Lung (tissue), 12 donors: ENCODE measurements around the gene CEP128. TPM values are rescaled to one million over a fixed set of nuclear protein-coding genes. Genes with fewer than 3 reads are reported as not detected.

Experiments
- ATAC-seq: fragments of 200-7000 bp; cut with Tn5 transposase; one replicate; pipeline ENCODE4 v1.9.1; 2020; ENCODE audit warnings: moderate number of reproducible peaks; ENCODE audit not compliant: insufficient read depth, low FRiP score
- DNase-seq, 3 donors: peaks; one replicate each; pipeline ENCODE4 v3.0.0-alpha.2; 2013 to 2017
- H3K27ac ChIP-seq, 2 donors: one replicate each; pipeline ENCODE4 v1.5.1; 2013; ENCODE audit warnings: mild to moderate bottlenecking in 2 of 2, moderate library complexity in 2 of 2, control low read depth in 1 of 2, inconsistent platforms in 1 of 2, low read depth in 1 of 2, low read length in 1 of 2
- H3K27me3 ChIP-seq, 3 donors: one replicate each; pipeline ENCODE4 v1.5.1; 2013; ENCODE audit warnings: low read length in 2 of 3; ENCODE audit not compliant: control insufficient read depth in 3 of 3, insufficient read depth in 3 of 3
- H3K36me3 ChIP-seq, 4 donors: one replicate each; pipeline ENCODE4 v1.5.1; 2013; ENCODE audit warnings: low read length in 4 of 4, mild to moderate bottlenecking in 1 of 4, moderate library complexity in 1 of 4; ENCODE audit not compliant: control insufficient read depth in 4 of 4, insufficient read depth in 4 of 4
- H3K4me1 ChIP-seq, 5 donors: one replicate each; pipeline ENCODE4 v1.5.1; 2013; ENCODE audit warnings: low read length in 5 of 5, mild to moderate bottlenecking in 2 of 5, moderate library complexity in 1 of 5; ENCODE audit not compliant: control insufficient read depth in 5 of 5, insufficient read depth in 5 of 5
- H3K4me3 ChIP-seq: one replicate; pipeline ENCODE4 v1.5.1; 2013; ENCODE audit warnings: mild to moderate bottlenecking, control low read depth, moderate library complexity
- H3K9ac ChIP-seq, 2 donors: one replicate each; pipeline ENCODE4 v1.5.1; 2013; ENCODE audit warnings: low read length in 2 of 2, control low read depth in 1 of 2; ENCODE audit not compliant: insufficient read depth in 1 of 2
- H3K9me3 ChIP-seq, 4 donors: one replicate each; pipeline ENCODE4 v1.5.1; 2013; ENCODE audit warnings: low read length in 3 of 4, mild to moderate bottlenecking in 1 of 4, moderate library complexity in 1 of 4; ENCODE audit not compliant: control insufficient read depth in 4 of 4, insufficient read depth in 3 of 4
- WGBS, 2 donors: extraction: QIAGEN DNeasy Blood & Tissue Kit; methylation state at CpG; one replicate each; pipeline ENCODE4 v1.1.7; 2013; 5-methylcytosine and 5-hydroxymethylcytosine counted together
- polyA plus RNA-seq, 2 donors: library from polyadenylated mRNA; stranded (reverse); fragments of 200-250 nt; gene quantifications; one replicate each; pipeline ENCODE4 v1.2.1, GENCODE V29; 2013
- total RNA-seq, 2 donors: library from RNA; depleted of rRNA in 1 of 2; stranded (reverse); fragments of >200 nt in 1 of 2; gene quantifications; one replicate each; pipeline ENCODE4 v1.2.1, GENCODE V29; 2014 to 2021
- TF ChIP-seq, protein P1 (sequence below): IDR thresholded peaks from 2 replicates; pipeline ENCODE4 v1.5.1; 2012; ENCODE audit warnings: mild to moderate bottlenecking; ENCODE audit errors: control extremely low read depth, extremely low read depth
- donor health status: control.
- donor health status: control.
- donor health status: Bipolar disorder and iron deficiency.
- donor health status: healthy.
- donor health status: DM: yes; HTN: yes; CAD: no.

CEP128 gene
- total and polyA plus RNA-seq, 4 donors: 1.1 to 12.0 (median 6.2) TPM

- H3K36me3 ChIP-seq: no peaks in the 10 kb centered on the region
- DNase-seq: no peak
- ATAC-seq: no peak
- TF ChIP-seq, protein P1, sequence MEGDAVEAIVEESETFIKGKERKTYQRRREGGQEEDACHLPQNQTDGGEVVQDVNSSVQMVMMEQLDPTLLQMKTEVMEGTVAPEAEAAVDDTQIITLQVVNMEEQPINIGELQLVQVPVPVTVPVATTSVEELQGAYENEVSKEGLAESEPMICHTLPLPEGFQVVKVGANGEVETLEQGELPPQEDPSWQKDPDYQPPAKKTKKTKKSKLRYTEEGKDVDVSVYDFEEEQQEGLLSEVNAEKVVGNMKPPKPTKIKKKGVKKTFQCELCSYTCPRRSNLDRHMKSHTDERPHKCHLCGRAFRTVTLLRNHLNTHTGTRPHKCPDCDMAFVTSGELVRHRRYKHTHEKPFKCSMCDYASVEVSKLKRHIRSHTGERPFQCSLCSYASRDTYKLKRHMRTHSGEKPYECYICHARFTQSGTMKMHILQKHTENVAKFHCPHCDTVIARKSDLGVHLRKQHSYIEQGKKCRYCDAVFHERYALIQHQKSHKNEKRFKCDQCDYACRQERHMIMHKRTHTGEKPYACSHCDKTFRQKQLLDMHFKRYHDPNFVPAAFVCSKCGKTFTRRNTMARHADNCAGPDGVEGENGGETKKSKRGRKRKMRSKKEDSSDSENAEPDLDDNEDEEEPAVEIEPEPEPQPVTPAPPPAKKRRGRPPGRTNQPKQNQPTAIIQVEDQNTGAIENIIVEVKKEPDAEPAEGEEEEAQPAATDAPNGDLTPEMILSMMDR: no peak
- H3K9me3 ChIP-seq: no peaks in the 10 kb centered on the region
- H3K9ac ChIP-seq: no peak overlapping the region
- no peak overlapping the region for H3K4me3 ChIP-seq
- H3K27ac ChIP-seq: no peak overlapping the region
- no peaks in the 10 kb centered on the region for H3K27me3 ChIP-seq
- peaks cover 0 to 17% (median 0%) of the 10 kb centered on the region in 5 donors for H3K4me1 ChIP-seq
Observed at GRCh38 chr14:80609055-80609454, 332.5 kb downstream of the CEP128 start.

DNA sequence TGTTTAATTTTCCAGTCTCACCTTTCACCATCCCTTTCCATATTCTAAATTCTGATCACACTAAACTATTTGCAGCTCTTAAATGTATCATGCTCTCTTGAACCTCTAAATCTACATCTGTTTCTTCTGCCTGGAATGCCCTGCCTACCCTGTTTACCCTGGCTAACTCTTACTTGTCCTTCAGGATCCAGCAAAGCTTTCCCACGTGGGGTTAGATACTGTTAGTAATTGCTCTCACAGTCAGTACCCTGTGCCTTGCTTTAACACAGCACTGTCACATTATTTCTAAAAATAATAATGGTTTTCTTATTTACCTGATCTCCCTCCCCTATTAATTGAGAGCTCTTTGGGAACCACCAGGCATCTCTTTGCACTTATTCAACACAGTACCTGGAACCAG, 333.0 kb downstream of the CEP128 start:
- ATAC-seq (no peak), DNase-seq (no peak)
- Histone ChIP-seq H3K27me3 (no peaks in the 10 kb centered on the region), H3K27ac (no peak overlapping the region), H3K9me3 (no peaks in the 10 kb centered on the region), H3K4me3 (no peak overlapping the region), H3K9ac (no peak overlapping the region), H3K36me3 (no peaks in the 10 kb centered on the region), H3K4me1 (peaks cover 0 to 17% (median 0%) of the 10 kb centered on the region in 5 donors)
- TF ChIP-seq, protein P1: no peak
- WGBS, 2 donors: 74 to 76% methylated on average over 1 of the region's 1 CpG

DNA sequence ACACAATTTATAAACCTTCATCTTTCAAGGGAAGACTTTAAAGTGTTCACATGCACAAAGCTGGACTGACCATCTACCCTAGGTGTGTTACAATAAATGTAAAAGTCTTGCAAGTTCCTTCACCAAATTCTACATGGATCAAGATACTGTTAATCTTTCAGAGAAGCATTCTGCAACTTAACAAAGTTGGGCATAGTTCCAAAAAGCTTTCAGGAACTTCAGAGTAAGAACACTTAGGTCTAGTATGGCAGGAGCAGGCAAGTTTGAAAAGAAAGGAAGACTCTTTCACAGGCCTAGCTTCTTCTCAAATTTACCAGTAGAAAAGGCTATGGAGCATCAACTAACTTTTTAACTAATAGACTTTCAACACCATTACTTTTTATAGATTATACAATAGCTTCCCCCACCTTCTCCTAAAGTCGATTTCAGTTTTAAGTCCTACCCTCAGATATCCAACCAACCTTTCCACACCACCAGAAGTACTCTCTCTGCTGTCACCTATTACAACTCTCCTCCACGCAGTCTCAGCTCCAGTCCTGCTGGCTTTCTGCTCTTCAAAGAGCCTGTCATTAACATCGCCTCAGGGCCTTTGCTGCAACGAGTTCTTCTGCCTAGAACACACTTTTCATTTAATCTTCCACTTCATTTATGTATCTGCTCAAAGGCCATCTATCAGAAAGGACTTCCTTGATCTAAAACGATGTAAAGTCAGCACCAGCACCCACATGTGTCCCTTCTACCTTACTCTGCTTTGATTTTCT, 333.9 kb downstream of the CEP128 start:
- peak in 2 of 3 donors; percentile 38 to 61 for DNase-seq
- H3K4me1 ChIP-seq: peaks cover 0 to 17% (median 0%) of the 10 kb centered on the region in 5 donors
- no peaks in the 10 kb centered on the region for H3K9me3 ChIP-seq
- 85 to 86% methylated on average over 5 of the region's 5 CpGs for WGBS, 2 donors
- H3K36me3 ChIP-seq: no peaks in the 10 kb centered on the region
- no peaks in the 10 kb centered on the region for H3K27me3 ChIP-seq
- H3K4me3 ChIP-seq: no peak overlapping the region
- TF ChIP-seq, protein P1: no peak
- no peak for ATAC-seq
- no peak overlapping the region for H3K27ac ChIP-seq
- no peak overlapping the region for H3K9ac ChIP-seq

- no peak overlapping the region for H3K9ac ChIP-seq
- H3K27me3 ChIP-seq: no peaks in the 10 kb centered on the region
- no peak overlapping the region for H3K4me3 ChIP-seq
- peaks cover 0 to 17% (median 0%) of the 10 kb centered on the region in 5 donors for H3K4me1 ChIP-seq
- H3K9me3 ChIP-seq: no peaks in the 10 kb centered on the region
- TF ChIP-seq, protein P1: no peak
- DNase-seq (peak in 2 of 3 donors; percentile 62 to 67), ATAC-seq (no peak)
- no peak overlapping the region for H3K27ac ChIP-seq
- H3K36me3 ChIP-seq: no peaks in the 10 kb centered on the region
Observed at GRCh38 chr14:80606347-80606772, 335.2 kb downstream of the CEP128 start.
